Thyroid gland (tissue), 4 donors: ENCODE results near the gene KPTN.

ENCODE experiments used
- POLR2A ChIP-seq, 2 donors: fragments of 450-650 bp; IDR thresholded peaks; one replicate each; pipeline ENCODE4 v1.6.1; 2017; ENCODE audit warnings: antibody characterized with exemption in 2 of 2, mild to moderate bottlenecking in 2 of 2, moderate library complexity in 1 of 2
- TF ChIP-seq, protein P1 (sequence below), 6 experiments: fragments of 200-600 bp in 3 of 6; fragments of 450-650 bp in 3 of 6; sonication (generic) in 3 of 6; IDR thresholded peaks; one replicate each; pipeline ENCODE4 v1.5.1; 2016 to 2019; ENCODE audit warnings: antibody characterized with exemption in 6 of 6, mild to moderate bottlenecking in 2 of 6, inconsistent platforms in 1 of 6, moderate library complexity in 1 of 6

DNA sequence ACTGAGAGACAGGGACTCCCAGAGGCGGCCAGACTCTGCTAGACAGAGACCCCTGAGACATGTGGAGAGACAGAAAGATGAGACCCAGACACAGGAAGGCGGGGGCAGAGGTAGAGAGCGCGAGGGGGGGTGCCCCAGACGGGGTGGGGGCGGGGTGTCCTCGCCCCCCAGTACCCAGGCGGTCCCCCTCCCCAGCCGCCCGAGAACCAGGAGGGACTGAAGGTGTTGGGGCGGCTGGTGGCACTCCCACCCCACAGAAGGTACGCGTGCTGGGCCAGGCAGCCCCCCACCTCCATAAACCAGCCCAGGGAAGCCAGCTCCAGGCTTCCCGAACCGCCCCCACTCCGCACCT is 12.7 kb downstream of the KPTN start:
- TF ChIP-seq POLR2A (IDR thresholded peaks at IDR 0.05), result no peak
- TF ChIP-seq, protein P1, sequence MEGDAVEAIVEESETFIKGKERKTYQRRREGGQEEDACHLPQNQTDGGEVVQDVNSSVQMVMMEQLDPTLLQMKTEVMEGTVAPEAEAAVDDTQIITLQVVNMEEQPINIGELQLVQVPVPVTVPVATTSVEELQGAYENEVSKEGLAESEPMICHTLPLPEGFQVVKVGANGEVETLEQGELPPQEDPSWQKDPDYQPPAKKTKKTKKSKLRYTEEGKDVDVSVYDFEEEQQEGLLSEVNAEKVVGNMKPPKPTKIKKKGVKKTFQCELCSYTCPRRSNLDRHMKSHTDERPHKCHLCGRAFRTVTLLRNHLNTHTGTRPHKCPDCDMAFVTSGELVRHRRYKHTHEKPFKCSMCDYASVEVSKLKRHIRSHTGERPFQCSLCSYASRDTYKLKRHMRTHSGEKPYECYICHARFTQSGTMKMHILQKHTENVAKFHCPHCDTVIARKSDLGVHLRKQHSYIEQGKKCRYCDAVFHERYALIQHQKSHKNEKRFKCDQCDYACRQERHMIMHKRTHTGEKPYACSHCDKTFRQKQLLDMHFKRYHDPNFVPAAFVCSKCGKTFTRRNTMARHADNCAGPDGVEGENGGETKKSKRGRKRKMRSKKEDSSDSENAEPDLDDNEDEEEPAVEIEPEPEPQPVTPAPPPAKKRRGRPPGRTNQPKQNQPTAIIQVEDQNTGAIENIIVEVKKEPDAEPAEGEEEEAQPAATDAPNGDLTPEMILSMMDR (IDR thresholded peaks at IDR 0.05), result no peak
